ENCODE data around the gene TSC2. TPM values are rescaled to one million over a fixed set of nuclear protein-coding genes. Genes with fewer than 3 reads are reported as not detected.

TSC2 gene
- total and polyA plus RNA-seq, 2 of the 13 experiments (the other 11 are each of a cell fraction or from before 2014, with no cell fraction given), result 19.6 to 40.4 TPM

- TF ChIP-seq SOX13 (IDR thresholded peaks at IDR 0.05) (no peak), SOX13 (CRISPR knock-in tag; conservative IDR thresholded peaks at IDR 0.05 in 1 of 2, IDR thresholded peaks at IDR 0.05 in 1 of 2) (no peak), ARID4A (CRISPR knock-in tag; IDR thresholded peaks at IDR 0.05; ENCODE audit: borderline replicate concordance) (peak; percentile 91), GABPB1 (CRISPR knock-in tag; IDR thresholded peaks at IDR 0.05) (peak; percentile 95), KAT8 (CRISPR knock-in tag; IDR thresholded peaks at IDR 0.05) (peak; percentile 86), ZMAT3 (CRISPR knock-in tag; conservative IDR thresholded peaks at IDR 0.05) (0 out of 2 replicates have a peak, but pooled peaks have one; percentile 35), TRIM22 (IDR thresholded peaks at IDR 0.05) (no peak), FOXO4 (CRISPR knock-in tag; conservative IDR thresholded peaks at IDR 0.05) (peak; percentile 62; the same call in 1 of the 2 replicates), PCBP1 (IDR thresholded peaks at IDR 0.05; ENCODE audit: borderline replicate concordance, low read depth, low read length) (no peak), ZNF691 (CRISPR knock-in tag; IDR thresholded peaks at IDR 0.05; ENCODE audit: borderline replicate concordance, low read depth) (no peak), ZNF83 (CRISPR knock-in tag; IDR thresholded peaks at IDR 0.05; ENCODE audit: borderline replicate concordance) (0 out of 2 replicates have a peak, but pooled peaks have one; percentile 3), SMC3 (IDR thresholded peaks at IDR 0.05; ENCODE audit: low read length) (no peak), MEIS2 (CRISPR knock-in tag; IDR thresholded peaks at IDR 0.05) (0 out of 2 replicates have a peak, but pooled peaks have one; percentile 11), ZBTB42 (CRISPR knock-in tag; IDR thresholded peaks at IDR 0.05) (no peak; the same call in 1 of the 2 replicates), SOX5 (CRISPR knock-in tag; IDR thresholded peaks at IDR 0.05; ENCODE audit: borderline replicate concordance) (no peak), REPIN1 (CRISPR knock-in tag; IDR thresholded peaks at IDR 0.05; ENCODE audit: borderline replicate concordance, low read depth) (no peak), TERF1 (CRISPR knock-in tag; IDR thresholded peaks at IDR 0.05) (no peak), SETDB1 (CRISPR knock-in tag; IDR thresholded peaks at IDR 0.05; ENCODE audit: borderline replicate concordance) (no peak), ELF1 (CRISPR knock-in tag; IDR thresholded peaks at IDR 0.05) (peak; percentile 81), SATB2 (CRISPR knock-in tag; IDR thresholded peaks at IDR 0.05) (no peak), RORA (CRISPR knock-in tag; IDR thresholded peaks at IDR 0.05) (no peak)
Observed at GRCh38 chr16:2009791-2010510, 37.8 kb upstream of the TSC2 start, which contains the start of gene ZNF598 (continued).
